Mesodermal cell (in vitro differentiated cells): ENCODE results near the gene ARHGAP12.

Experiments
- H3K27ac ChIP-seq: 2 replicates; pipeline ENCODE4 v1.7.0; 2013; ENCODE audit warnings: mild to moderate bottlenecking, low read depth, low read length, moderate library complexity; ENCODE audit not compliant: severe bottlenecking
- H3K36me3 ChIP-seq: 2 replicates; pipeline ENCODE4 v1.7.1; 2013; ENCODE audit warnings: mild to moderate bottlenecking, low read length, moderate library complexity; ENCODE audit not compliant: control insufficient read depth, insufficient read depth
- H3K4me1 ChIP-seq: one replicate; pipeline ENCODE4 v1.7.1; 2013; ENCODE audit warnings: mild to moderate bottlenecking, low read length; ENCODE audit not compliant: insufficient read depth, control insufficient read depth, poor library complexity, severe bottlenecking
- H3K4me3 ChIP-seq: 2 replicates; pipeline ENCODE4 v1.7.0; 2013; ENCODE audit warnings: low read length, control low read depth, mild to moderate bottlenecking; ENCODE audit not compliant: insufficient read depth, poor library complexity, severe bottlenecking; ENCODE audit errors: extremely low read depth
- H3K9me3 ChIP-seq: 2 replicates; pipeline ENCODE4 v1.7.1; 2013; ENCODE audit warnings: mild to moderate bottlenecking, low read length, moderate library complexity; ENCODE audit not compliant: control insufficient read depth
- WGBS, 2 experiments: methylation state at CpG; one replicate each; pipeline ENCODE4 v1.1.5; 2013; ENCODE audit warnings: missing lambda C conversion rate in 2 of 2; ENCODE audit not compliant: insufficient coverage in 2 of 2; 5-methylcytosine and 5-hydroxymethylcytosine counted together

The ARHGAP12 gene

GRCh38 chr10:31923389-31923788 is 5.2 kb downstream of the ARHGAP12 start:
- WGBS, 2 experiments: 94% methylated on average over 2 of the region's 3 CpGs; no CpG with 5 or more reads in 1 of the 2 experiments
- no peaks in the 10 kb centered on the region for H3K4me1 ChIP-seq
- peaks cover 9% of the 10 kb centered on the region for H3K36me3 ChIP-seq
- no peak overlapping the region for H3K27ac ChIP-seq
- H3K4me3 ChIP-seq: no peak overlapping the region
- H3K9me3 ChIP-seq: no peaks in the 10 kb centered on the region

GRCh38 chr10:31921031-31921430 is 7.6 kb downstream of the ARHGAP12 start:
- 81 to 88% methylated on average over 2 to 3 of the region's 4 CpGs for WGBS, 2 experiments
- no peaks in the 10 kb centered on the region for H3K9me3 ChIP-seq
- no peak overlapping the region for H3K27ac ChIP-seq
- H3K4me1 ChIP-seq: no peaks in the 10 kb centered on the region
- peaks cover 9% of the 10 kb centered on the region for H3K36me3 ChIP-seq
- no peak overlapping the region for H3K4me3 ChIP-seq

GRCh38 chr10:31920538-31920937 is 8.1 kb downstream of the ARHGAP12 start:
- WGBS, 2 experiments: no CpG with 5 or more reads among the region's 2 CpGs

DNA sequence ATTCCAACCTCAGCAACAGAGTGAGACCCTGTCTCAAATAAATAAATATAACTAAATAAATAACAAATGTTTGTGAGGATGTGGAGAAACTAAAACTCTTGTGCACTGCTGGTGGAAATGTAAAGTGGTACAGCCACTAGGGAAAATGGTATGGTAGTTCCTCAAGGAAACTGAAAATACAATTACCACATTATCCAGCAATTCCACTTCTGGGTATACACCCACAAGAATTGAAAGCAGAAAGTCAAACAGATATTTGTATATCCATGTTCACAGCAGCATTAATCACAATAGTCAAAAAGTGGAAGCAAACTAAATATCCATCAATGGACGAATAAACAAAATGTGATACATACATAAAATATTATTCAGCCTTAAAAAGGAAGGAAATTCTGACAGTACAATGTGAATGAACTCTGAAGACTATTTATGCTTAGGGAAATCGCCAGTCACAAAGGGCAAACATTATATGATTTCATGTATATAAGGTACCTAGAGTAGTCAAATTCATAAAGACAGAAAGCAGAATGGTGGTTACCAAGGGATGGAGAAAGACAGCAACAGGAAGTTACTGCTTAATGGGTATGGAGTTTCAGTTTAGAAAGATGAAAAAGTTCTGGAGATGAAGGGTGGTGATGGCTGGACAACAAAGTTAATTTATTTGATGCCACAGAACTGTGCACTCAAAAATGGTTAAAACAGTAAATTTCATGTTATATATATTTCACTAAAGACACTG is 9.8 kb downstream of the ARHGAP12 start:
- Histone ChIP-seq H3K27ac (no peak overlapping the region), H3K9me3 (no peaks in the 10 kb centered on the region)
- WGBS, 2 experiments: no CpG with 5 or more reads among the region's 2 CpGs

More at GRCh38 chr10:31920538-31920937, 8.1 kb downstream of the ARHGAP12 start:
- Histone ChIP-seq H3K4me3 (no peak overlapping the region), H3K36me3 (peaks cover 9% of the 10 kb centered on the region), H3K4me1 (no peaks in the 10 kb centered on the region), H3K27ac (no peak overlapping the region), H3K9me3 (no peaks in the 10 kb centered on the region)

DNA sequence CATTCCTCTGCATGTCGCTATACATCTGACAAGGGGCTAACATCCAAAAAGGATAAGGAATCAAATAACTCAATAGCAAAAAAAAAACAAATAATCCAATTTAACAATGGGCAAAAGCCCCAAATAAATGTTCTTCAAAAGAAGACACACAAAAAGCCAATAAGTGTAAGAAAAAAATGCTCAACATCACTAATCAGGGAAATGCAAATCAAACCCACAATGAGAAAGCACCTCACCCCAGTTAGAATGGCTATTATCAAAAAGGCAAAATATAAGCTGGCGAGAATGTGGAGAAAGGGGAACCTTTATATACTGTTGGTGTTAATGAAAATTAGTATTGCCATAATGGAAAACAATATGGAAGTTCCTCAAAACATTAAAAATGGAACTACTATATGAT is 14.3 kb downstream of the ARHGAP12 start:
- Histone ChIP-seq H3K36me3 (no peaks in the 10 kb centered on the region), H3K9me3 (no peaks in the 10 kb centered on the region), H3K4me1 (peaks cover 12% of the 10 kb centered on the region), H3K27ac (no peak overlapping the region), H3K4me3 (no peak overlapping the region)
- no CpG with 5 or more reads among the region's 2 CpGs for WGBS, 2 experiments

More for the DNA sequence above, 9.8 kb downstream of the ARHGAP12 start:
- Histone ChIP-seq H3K4me3 (no peak overlapping the region), H3K4me1 (no peaks in the 10 kb centered on the region), H3K36me3 (peaks cover 7% of the 10 kb centered on the region)

DNA sequence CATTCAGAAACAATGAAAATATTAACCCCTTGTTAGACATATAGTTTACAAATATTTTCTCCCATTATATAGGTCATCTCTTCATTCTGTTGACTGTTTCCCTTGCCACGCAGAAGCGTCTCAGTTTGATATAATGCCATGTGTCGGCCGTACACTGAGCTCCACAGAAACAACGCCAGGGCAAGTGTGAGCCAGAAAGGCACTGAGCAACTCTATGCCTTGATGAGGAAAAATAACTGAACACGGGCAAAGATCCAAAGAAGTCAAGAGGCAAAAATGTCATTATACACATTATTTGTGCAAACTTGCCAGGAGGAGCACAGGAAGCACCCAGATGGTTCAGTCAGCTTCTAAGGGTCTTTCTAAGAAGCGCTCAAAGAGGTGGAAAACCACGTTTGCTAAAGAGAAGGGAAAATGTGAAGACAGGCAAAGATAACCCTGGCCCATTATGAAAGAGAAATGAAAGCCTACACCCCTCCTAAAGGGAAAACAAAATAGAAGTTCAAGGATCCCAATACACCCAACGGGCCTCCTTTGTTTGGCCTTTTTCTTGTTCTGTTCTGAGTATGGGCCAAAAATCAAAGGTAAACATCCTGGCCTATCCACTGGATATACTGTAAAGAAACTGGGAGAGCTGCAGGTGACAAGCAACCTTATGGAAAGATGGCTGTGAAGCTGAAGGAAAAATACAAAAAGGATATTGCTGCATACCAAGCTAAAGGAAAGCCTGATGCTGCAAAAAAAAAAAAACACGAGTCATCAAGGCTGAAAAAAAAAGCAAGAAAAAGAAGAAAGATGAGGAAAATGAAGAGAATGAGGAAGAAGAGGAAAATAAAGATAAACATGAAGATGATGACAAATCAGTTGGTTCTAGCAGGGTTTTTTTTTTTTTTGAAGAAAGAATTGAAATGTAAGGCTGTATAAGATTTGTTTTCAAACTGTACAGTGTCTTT is 15.5 kb downstream of the ARHGAP12 start:
- 90 to 91% methylated on average over 5 to 7 of the region's 10 CpGs for WGBS, 2 experiments
- H3K27ac ChIP-seq: no peak overlapping the region

GRCh38 chr10:31912289-31912688 is 16.3 kb downstream of the ARHGAP12 start:
- Histone ChIP-seq H3K4me1 (peaks cover 12% of the 10 kb centered on the region), H3K36me3 (peaks cover 12% of the 10 kb centered on the region), H3K4me3 (no peak overlapping the region), H3K27ac (no peak overlapping the region), H3K9me3 (no peaks in the 10 kb centered on the region)
- 60 to 80% methylated on average over 1 of the region's 2 CpGs for WGBS, 2 experiments

More for the DNA sequence above, 15.5 kb downstream of the ARHGAP12 start:
- H3K4me3 ChIP-seq: no peak overlapping the region
- H3K4me1 ChIP-seq: peaks cover 12% of the 10 kb centered on the region
- no peaks in the 10 kb centered on the region for H3K9me3 ChIP-seq
- peaks cover 5% of the 10 kb centered on the region for H3K36me3 ChIP-seq

- Histone ChIP-seq H3K4me1 (peaks cover 20% of the 10 kb centered on the region), H3K27ac (no peak overlapping the region), H3K9me3 (no peaks in the 10 kb centered on the region), H3K36me3 (peaks cover 33% of the 10 kb centered on the region), H3K4me3 (no peak overlapping the region)
- WGBS, 2 experiments: 80 to 90% methylated on average over 2 to 3 of the region's 3 CpGs
These were observed 18.6 kb downstream of the ARHGAP12 start for GRCh38 chr10:31910016-31910415.

DNA sequence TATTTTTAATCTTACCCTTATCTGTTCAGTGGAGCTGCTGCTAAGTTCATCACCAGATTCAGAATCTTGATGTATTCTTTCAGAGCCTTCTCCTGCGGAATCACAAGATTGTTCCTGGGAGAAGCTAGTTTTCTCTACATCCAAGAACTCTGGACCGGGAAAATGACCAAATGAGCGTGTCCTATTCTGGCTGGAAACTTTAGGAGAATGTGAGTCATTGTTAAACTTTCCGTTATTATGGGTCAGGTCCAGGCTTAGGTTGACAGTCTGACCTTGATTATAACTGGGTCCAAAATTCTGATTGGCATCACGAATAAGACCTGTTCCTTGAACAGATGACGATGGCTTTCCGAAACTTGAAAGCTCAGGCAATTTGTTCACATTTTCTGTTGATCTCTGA is 20.5 kb downstream of the ARHGAP12 start:
- WGBS, 2 experiments: 93 to 96% methylated on average over 7 of the region's 7 CpGs
- H3K9me3 ChIP-seq: no peaks in the 10 kb centered on the region
- no peak overlapping the region for H3K27ac ChIP-seq
- H3K4me1 ChIP-seq: peaks cover 16% of the 10 kb centered on the region
- H3K4me3 ChIP-seq: no peak overlapping the region
- H3K36me3 ChIP-seq: peaks cover 37% of the 10 kb centered on the region

DNA sequence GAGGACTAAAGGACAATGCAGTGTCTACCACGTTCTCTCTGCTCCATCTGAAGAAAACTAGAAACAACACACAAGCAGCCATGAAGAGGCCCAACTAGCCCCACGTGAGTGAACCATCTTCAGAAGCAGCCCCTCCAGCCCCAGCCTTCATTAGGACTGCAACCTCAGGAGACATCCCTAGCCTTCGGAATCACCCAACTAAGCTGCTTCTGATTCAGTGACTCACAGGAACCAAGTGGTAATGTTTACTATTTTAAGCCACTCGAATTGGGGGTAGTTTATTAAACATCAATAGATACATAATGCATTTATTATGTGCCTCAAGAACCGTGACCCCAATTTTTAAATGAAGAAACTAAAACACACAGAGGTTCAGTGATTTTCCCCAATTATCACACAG is 22.6 kb downstream of the ARHGAP12 start:
- Histone ChIP-seq H3K4me3 (no peak overlapping the region), H3K9me3 (peaks cover 7% of the 10 kb centered on the region), H3K4me1 (peaks cover 7% of the 10 kb centered on the region), H3K36me3 (peaks cover 54% of the 10 kb centered on the region), H3K27ac (no peak overlapping the region)
- 100% methylated on average over 2 of the region's 5 CpGs for WGBS, 2 experiments
